Suprapubic skin (tissue), 4 donors: ENCODE data around the gene RBM19. TPM values are rescaled to one million over a fixed set of nuclear protein-coding genes. Genes with fewer than 3 reads are reported as not detected.

ENCODE experiments used
- DNase-seq, 2 donors: peaks; one replicate each; pipeline ENCODE4 v3.0.0-alpha.2; 2019; ENCODE audit warnings: low spot score in 2 of 2
- H3K27ac ChIP-seq: fragments of 200-600 bp; sonication (generic); one replicate; pipeline ENCODE4 v1.5.1; 2019
- H3K27me3 ChIP-seq: fragments of 200-600 bp; sonication (generic); one replicate; pipeline ENCODE4 v1.5.1; 2019
- H3K36me3 ChIP-seq: fragments of 200-600 bp; sonication (generic); one replicate; pipeline ENCODE4 v1.5.1; 2019
- H3K4me1 ChIP-seq: fragments of 200-600 bp; sonication (generic); one replicate; pipeline ENCODE4 v1.5.1; 2019
- H3K4me3 ChIP-seq: fragments of 200-600 bp; sonication (generic); one replicate; pipeline ENCODE4 v1.5.1; 2019; ENCODE audit warnings: mild to moderate bottlenecking
- H3K9me3 ChIP-seq: fragments of 200-600 bp; sonication (generic); one replicate; pipeline ENCODE4 v1.5.1; 2019
- EP300 ChIP-seq: sonication (generic); formaldehyde crosslinking; IDR thresholded peaks from one replicate; pipeline ENCODE4 v1.6.1; 2017; ENCODE audit warnings: antibody characterized with exemption
- POLR2A ChIP-seq, 2 donors: fragments of 450-650 bp; IDR thresholded peaks; one replicate each; pipeline ENCODE4 v1.6.1; 2017; ENCODE audit warnings: antibody characterized with exemption in 2 of 2, mild to moderate bottlenecking in 2 of 2, moderate library complexity in 2 of 2
- POLR2AphosphoS5 ChIP-seq, 3 donors: sonication (generic); formaldehyde crosslinking; IDR thresholded peaks; one replicate each; pipeline ENCODE4 v1.6.1; 2017; ENCODE audit warnings: antibody characterized with exemption in 3 of 3
- WGBS: methylation state at CpG from one replicate; pipeline ENCODE4 v1.1.5; 2018; 5-methylcytosine and 5-hydroxymethylcytosine counted together
- total RNA-seq, 4 donors: library from RNA; depleted of rRNA; stranded (reverse); fragments of >200 nt; gene quantifications; one replicate each; pipeline ENCODE4 v1.1.0, GENCODE V29; 2016
- TF ChIP-seq, protein P1 (sequence below), 2 donors: fragments of 200-600 bp in 1 of 2; fragments of 450-650 bp in 1 of 2; sonication (generic) in 1 of 2; IDR thresholded peaks; one replicate each; pipeline ENCODE4 v1.5.1; 2016 to 2019; ENCODE audit warnings: antibody characterized with exemption in 2 of 2, mild to moderate bottlenecking in 1 of 2, moderate library complexity in 1 of 2

Gene RBM19
- total RNA-seq, 4 donors from 2014 or later: 26.8 to 51.4 (median 28.2) TPM

- WGBS: 82% methylated on average over 18 of the region's 18 CpGs
- Histone ChIP-seq H3K27ac (no peak overlapping the region), H3K4me1 (no peaks in the 10 kb centered on the region), H3K36me3 (peaks cover 9% of the 10 kb centered on the region), H3K4me3 (no peak overlapping the region), H3K27me3 (no peaks in the 10 kb centered on the region), H3K9me3 (no peaks in the 10 kb centered on the region)
- TF ChIP-seq POLR2AphosphoS5 (IDR thresholded peaks at IDR 0.05) (no peak), EP300 (no peak), POLR2A (IDR thresholded peaks at IDR 0.05) (no peak)
- TF ChIP-seq, protein P1, sequence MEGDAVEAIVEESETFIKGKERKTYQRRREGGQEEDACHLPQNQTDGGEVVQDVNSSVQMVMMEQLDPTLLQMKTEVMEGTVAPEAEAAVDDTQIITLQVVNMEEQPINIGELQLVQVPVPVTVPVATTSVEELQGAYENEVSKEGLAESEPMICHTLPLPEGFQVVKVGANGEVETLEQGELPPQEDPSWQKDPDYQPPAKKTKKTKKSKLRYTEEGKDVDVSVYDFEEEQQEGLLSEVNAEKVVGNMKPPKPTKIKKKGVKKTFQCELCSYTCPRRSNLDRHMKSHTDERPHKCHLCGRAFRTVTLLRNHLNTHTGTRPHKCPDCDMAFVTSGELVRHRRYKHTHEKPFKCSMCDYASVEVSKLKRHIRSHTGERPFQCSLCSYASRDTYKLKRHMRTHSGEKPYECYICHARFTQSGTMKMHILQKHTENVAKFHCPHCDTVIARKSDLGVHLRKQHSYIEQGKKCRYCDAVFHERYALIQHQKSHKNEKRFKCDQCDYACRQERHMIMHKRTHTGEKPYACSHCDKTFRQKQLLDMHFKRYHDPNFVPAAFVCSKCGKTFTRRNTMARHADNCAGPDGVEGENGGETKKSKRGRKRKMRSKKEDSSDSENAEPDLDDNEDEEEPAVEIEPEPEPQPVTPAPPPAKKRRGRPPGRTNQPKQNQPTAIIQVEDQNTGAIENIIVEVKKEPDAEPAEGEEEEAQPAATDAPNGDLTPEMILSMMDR (IDR thresholded peaks at IDR 0.05): no peak
- no peak for DNase-seq
Observed at GRCh38 chr12:113874999-113875561, 91.0 kb downstream of the RBM19 start.

- no peaks in the 10 kb centered on the region for H3K27me3 ChIP-seq
- 96% methylated on average over 9 of the region's 11 CpGs for WGBS
- peaks cover 9% of the 10 kb centered on the region for H3K36me3 ChIP-seq
Observed at GRCh38 chr12:113874326-113874725, 91.8 kb downstream of the RBM19 start.

DNA sequence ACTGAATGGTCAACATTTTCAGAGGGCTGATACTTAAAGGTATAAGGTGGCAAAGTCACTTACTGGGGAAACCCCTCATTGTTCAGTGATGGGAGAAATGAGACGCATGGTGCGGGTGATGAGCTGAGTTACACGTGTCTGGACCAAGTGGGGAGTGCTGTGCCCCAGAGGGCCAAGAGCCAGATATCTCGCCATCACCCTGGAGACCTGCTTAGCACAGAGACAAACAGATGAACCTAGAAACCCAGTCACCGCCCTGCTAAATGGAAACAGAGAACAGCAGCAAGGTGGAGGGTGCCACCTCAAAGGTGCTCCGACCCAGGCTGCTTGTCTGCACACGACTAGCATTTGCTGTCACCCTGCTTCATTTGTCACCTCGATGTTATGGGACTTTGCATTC lies 92.4 kb downstream of the RBM19 start:
- TF ChIP-seq POLR2A (IDR thresholded peaks at IDR 0.05) (no peak), EP300 (no peak), POLR2AphosphoS5 (IDR thresholded peaks at IDR 0.05) (no peak)
- TF ChIP-seq, protein P1 (IDR thresholded peaks at IDR 0.05): no peak

More at GRCh38 chr12:113874326-113874725, 91.8 kb downstream of the RBM19 start:
- H3K4me1 ChIP-seq: no peaks in the 10 kb centered on the region
- no peaks in the 10 kb centered on the region for H3K9me3 ChIP-seq
- TF ChIP-seq, protein P1 (IDR thresholded peaks at IDR 0.05): no peak
- TF ChIP-seq POLR2AphosphoS5 (IDR thresholded peaks at IDR 0.05): no peak
- H3K27ac ChIP-seq: no peak overlapping the region
- DNase-seq: no peak
- no peak overlapping the region for H3K4me3 ChIP-seq

GRCh38 chr12:113870890-113871289 lies 95.2 kb downstream of the RBM19 start:
- TF ChIP-seq, protein P1 (IDR thresholded peaks at IDR 0.05): no peak
- TF ChIP-seq EP300 (no peak), POLR2AphosphoS5 (IDR thresholded peaks at IDR 0.05) (no peak), POLR2A (IDR thresholded peaks at IDR 0.05) (no peak)

More for the DNA sequence above, 92.4 kb downstream of the RBM19 start:
- Histone ChIP-seq H3K4me3 (no peak overlapping the region), H3K36me3 (peaks cover 10% of the 10 kb centered on the region), H3K27ac (no peak overlapping the region), H3K4me1 (no peaks in the 10 kb centered on the region), H3K27me3 (no peaks in the 10 kb centered on the region), H3K9me3 (no peaks in the 10 kb centered on the region)
- no peak for DNase-seq
- 71% methylated on average over 8 of the region's 8 CpGs for WGBS

DNA sequence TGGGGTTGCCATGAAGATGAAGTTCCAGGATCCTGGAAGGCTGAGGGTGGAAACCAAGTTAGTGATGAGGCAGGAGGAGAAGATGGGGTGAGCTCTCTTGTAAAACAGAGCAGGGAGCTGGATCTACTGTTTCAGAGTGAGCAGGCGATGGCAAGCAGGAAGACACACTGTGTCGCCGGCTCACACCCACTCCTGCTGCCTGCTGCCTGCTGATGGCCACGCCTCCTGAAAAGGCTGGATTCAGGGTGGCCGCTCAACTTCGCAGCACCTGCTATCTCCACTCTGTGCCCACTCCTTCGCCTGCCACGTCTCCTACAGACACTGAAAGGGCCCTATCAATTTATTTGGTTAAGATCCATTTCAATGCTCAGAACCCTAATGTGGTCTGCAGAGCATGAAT lies 96.1 kb downstream of the RBM19 start:
- Histone ChIP-seq H3K36me3 (peaks cover 11% of the 10 kb centered on the region), H3K9me3 (no peaks in the 10 kb centered on the region), H3K27ac (no peak overlapping the region), H3K4me1 (no peaks in the 10 kb centered on the region), H3K4me3 (no peak overlapping the region), H3K27me3 (no peaks in the 10 kb centered on the region)
- TF ChIP-seq POLR2A (IDR thresholded peaks at IDR 0.05): no peak
- TF ChIP-seq, protein P1 (IDR thresholded peaks at IDR 0.05): no peak
- no peak for TF ChIP-seq POLR2AphosphoS5 (IDR thresholded peaks at IDR 0.05)
- 87% methylated on average over 8 of the region's 8 CpGs for WGBS
- no peak for DNase-seq

More at GRCh38 chr12:113870890-113871289, 95.2 kb downstream of the RBM19 start:
- DNase-seq: no peak
- Histone ChIP-seq H3K4me1 (no peaks in the 10 kb centered on the region), H3K27ac (no peak overlapping the region), H3K27me3 (no peaks in the 10 kb centered on the region), H3K4me3 (no peak overlapping the region), H3K9me3 (no peaks in the 10 kb centered on the region), H3K36me3 (peaks cover 11% of the 10 kb centered on the region)
- 95% methylated on average over 2 of the region's 2 CpGs for WGBS
